ENCODE results near the gene HSP90AB1.

The HSP90AB1 gene

DNA sequence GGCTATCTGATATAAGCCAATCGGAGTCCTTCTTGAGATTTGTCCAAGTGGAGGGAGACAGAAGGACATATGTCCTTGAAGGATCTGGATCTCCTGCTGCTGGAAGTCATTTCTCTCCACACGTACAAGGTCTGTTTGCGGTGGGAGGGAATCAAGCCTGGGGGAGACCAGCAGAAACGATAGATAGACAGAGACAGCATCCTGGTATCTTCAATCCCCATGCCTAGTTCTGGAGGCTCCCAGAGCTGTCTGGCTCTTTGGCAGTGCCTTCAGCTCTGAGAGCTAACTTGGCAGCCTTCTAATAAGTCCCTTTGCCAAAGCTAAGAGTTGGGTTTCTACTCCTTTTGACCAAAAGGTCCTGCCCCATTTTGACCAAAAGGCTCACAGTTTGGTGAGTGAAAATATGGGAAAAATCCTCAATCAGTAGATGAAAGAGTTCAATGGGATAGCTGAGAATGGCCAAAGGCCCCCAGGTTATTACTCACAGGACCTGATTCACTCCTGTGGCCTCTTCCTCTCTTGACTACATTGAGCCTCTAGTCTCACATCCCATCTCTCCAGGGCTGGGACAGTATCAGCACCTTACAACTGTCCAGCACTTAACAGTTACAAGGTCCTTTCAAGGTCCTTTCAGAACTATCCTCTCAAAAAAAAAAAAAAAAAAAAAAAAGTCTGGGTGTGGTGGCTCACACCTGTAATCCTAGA, 45.9 kb downstream of the HSP90AB1 start:
- no peak for DNase-seq

GRCh38 chr6:44294832-44295791, 48.2 kb downstream of the HSP90AB1 start:
- no peak for DNase-seq

- DNase-seq = no peak
Observed at GRCh38 chr6:44297063-44298038, 50.5 kb downstream of the HSP90AB1 start.

- DNase-seq = no peak
Observed at GRCh38 chr6:44298055-44298803, 51.3 kb downstream of the HSP90AB1 start.

- DNase-seq = no peak
Observed at GRCh38 chr6:44298864-44299263, 52.0 kb downstream of the HSP90AB1 start.

DNA sequence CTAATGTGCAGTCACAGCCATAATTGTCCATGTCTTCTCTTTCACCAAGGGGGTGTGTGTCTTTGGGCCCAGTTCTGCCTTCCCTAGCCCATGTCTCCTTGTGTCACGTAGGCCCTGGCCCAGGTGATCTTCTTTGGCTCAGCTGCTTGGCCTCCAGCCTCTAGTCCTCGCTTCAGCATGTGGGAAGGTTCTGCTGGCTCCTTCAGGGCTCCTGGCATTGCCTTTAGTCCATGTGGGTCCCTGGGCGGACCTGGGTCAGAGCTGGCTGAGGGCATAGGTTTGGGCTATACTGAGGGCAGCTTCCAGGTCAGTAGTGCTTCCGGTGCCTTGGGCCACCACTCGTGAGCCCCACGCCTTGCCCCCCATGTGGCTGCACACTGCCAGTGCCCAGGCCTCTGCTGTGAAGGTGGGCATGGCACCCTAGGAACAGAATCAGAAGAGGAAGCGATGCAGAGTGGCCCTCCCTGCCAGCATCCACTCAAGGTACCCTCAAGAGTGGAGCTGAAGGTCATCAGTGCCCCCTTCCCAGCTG, 53.5 kb downstream of the HSP90AB1 start:
- DNase-seq = no peak

- no peak for DNase-seq
Observed at GRCh38 chr6:44301106-44301505, 54.2 kb downstream of the HSP90AB1 start.

GRCh38 chr6:44301782-44302564, 55.1 kb downstream of the HSP90AB1 start:
- DNase-seq = no peak

GRCh38 chr6:44302856-44303255, 56.0 kb downstream of the HSP90AB1 start:
- no peak for DNase-seq
